Measurements from ENCODE around the gene PCP2.

DNA sequence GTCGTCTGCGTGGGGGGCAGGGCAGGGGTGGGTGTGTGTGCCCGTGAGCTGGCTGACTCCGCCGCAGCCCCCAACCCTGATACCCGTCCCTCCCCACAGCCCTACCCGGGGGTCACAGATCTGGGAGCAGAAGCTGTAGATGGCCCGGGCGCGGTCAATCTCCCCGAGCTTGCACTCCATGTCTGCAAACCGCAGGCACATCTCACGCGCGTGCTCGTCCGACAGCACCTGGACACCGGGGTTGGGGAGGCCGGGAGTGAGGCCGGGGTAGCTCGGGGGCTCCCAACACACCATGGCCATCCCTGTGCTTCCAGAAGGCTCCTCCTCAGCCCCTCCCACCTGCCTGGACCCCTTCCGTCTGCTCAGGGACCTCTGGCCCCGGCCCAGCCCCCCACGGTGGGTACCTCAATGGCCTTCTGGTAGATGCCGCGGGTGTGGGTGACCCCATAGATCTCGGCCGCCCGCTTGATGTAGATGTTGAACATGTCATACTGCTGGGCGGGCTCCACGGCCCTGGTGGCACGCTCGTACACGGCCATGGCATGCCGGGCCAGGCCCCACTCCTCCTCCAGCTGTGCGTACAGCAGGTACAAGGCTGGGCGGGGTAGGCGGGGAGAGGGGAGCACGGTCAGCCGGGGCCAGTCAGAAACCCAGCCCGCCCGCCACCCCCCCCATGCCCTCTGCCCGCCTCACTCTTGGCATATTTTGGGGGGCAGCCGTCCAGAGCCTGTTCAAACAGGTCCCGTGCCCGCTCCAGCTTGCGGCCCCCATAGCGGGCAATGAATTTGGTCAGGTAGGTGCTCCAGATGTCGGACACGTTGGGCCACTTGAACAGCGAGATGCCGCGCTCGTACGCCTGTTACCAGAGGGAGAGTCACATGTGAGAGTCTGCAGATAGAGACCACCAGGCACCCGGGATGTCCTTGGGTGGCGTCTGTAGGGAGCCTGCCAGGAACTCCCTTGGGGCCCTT is 12.8 kb downstream of the PCP2 start:
- TF ChIP-seq CTCF (IDR thresholded peaks at IDR 0.05), result no peak
- TF ChIP-seq EP300 (IDR thresholded peaks at IDR 0.05), result no peak
- TF ChIP-seq POLR2A (IDR thresholded peaks at IDR 0.05), result no peak
